HG03575 (cell line): ENCODE results near the gene MAVS.
A peak's percentile ranks its signal among the peaks of the same experiment; 100 is the strongest.
"Not testable (repeated sequence)": the region's sequence is repeated elsewhere in the genome, so short reads cannot be mapped to it uniquely, and the experiment has no call there.

Experiments used
- ATAC-seq: cut with Tn5 transposase; IDR thresholded peaks from one replicate; pipeline ENCODE4 v1.9.1; 2021; ENCODE audit not compliant: unreplicated experiment, insufficient number of reproducible peaks, low FRiP score; ENCODE audit errors: extremely low read depth

The MAVS gene

GRCh38 chr20:3813848-3814581, 32.6 kb upstream of the MAVS start:
- ATAC-seq: no peak

DNA sequence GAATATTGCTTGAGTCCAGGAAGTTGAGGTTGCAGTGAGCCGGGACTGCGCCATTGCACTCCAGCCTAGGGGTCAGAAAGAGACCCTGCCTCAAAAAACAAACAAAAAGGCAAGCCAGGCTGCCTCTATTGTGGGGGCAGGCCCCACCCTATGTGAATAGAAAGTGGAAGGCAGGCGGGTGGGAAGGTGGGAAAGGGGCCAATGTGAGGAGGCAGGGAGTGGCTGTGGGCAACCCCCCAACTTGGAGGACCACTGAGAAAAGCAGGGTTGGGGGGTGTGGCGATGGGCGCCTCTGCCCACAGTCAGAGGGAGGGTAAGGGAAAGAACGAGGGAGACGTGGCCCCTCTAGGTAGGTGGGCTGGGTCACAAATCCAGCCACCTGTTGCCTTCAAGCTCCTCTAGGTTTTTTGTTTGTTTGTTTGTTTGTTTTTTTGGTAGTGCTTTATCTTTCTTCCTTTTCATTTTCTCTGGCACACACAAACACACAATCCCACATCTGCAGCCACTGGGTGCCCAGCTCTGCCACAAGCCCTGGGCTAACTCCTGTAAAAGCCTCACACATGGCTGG, 31.6 kb upstream of the MAVS start:
- no peak for ATAC-seq

- ATAC-seq: no peak
Observed at GRCh38 chr20:3815703-3816315, 30.8 kb upstream of the MAVS start.

DNA sequence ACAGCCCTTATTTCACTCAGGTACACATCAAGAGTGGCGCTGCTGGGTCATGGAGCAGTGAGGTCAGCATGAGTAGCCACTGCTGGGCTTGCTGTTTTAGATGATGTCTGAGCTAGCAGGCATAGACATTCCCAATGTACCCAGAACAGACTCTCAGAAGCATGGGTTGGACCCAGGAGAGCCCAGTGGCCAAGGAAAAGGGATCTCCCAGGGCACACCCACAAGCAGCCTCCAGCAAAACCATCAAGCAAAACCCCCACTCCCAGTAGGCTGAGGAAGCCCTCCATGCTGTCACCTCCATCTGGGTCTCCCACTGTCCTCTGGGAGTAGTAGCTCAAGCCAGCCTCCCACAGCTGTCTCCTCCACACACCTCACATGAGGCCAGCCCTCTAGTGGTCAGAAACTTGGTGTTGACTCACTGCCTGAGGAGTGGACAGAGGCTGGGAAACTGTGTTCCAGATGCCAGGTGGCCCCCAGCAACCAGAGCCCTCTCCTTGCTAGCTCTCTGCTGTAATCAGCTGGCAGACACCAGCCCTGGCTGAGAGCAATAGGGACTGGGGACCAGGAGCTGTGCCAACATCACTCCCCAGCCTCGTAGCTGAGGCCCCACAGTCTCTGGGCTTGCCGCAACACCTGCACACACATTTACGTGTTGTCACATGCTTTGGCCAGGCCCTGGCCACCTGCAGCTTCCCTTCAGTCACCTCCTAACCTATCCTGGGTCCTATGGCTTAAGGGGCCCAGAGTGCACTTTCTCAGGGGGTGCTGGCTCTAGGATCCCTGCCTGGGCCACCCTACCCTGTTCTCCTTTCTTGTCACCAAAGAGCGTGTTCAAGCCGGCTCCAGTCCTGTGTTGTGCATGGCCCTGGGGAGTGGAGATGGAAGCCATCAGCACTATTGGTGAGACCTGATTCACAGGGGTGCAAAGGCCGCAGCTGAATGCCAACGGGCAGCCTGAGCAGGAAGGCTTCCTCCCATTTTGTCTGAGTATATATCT, 28.2 kb upstream of the MAVS start:
- ATAC-seq: no peak

DNA sequence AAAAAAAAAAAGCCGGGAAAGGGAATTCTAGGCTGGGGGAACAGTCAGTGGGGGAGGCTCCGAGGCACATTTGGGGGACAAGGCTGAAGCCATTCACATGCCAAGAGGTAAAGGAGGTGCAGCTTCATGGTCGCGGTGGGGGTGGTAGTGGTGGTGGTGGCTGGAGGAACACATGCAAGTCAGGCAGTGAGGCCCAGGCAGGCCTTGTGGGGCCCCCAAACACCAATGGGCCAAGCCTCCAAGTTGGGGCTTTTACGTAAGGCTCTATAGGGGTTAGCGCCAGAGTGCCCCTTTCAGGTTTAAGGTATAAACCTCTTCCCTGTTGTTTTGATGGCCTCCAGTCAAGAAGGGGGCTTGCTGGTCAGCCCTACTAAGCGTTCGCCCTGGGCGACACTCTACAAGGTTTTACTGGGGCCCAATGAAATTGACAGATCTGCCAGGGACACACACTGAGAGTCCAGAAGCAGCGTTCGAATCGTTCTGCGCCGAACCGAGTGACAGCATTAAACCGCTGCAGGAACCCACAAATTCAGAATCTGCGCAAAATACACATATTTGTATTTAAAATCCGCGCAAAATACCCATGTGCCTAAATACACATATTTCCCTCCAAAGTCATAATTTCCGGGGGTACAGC, 27.1 kb upstream of the MAVS start:
- ATAC-seq: no peak

DNA sequence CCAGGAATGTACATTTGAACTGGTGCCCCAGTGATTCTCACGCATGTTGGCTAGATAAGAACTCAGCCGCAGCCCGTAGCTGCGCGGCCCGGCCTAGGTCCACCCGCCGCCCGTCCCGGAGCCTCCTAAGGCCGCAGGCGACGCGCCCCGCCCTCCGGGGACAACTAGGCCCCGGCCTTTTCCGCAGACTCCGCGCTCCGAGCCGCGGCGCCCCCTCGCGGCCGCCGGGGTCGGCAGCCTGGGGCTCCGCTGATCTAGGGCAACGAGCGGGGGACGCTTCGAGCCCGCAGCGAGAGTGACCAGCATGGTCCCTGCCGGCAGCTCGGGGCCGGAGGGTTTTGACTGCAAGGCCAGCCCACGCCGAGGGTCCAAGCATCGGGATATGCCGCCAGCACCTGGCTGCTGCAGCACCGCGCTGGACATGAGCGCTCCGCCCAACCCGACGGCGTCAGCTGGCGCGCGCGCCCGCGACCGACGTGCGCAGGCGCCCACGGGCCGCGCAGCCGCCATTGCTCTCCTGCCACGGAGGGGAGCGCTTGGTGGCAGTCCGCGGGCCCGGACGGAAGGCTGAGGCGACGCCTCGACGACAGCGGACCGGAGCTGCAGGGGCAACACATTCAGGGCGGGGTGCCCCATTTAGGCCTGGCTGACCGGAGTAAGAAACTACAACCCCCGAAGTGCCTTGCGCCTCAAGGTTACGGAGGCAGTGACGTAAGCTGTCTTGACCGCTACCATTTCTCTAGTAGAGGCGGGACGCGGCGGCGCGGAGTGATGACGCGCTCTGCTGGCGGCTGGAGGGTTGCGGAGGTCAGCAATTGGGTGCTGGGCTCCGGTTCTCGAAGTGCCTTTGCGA, 26.4 kb upstream of the MAVS start, which contains the start of gene AP5S1:
Gene AP5S1 (plus strand): TSS at position 500 of the 853 bp plus-strand sequence. CDS start 1,571 bp downstream, outside the sequence.
- peak; percentile 52 for ATAC-seq

GRCh38 chr20:3820901-3821727, 25.5 kb upstream of the MAVS start:
- no peak for ATAC-seq

GRCh38 chr20:3821996-3822395, 24.6 kb upstream of the MAVS start:
- ATAC-seq: no peak

DNA sequence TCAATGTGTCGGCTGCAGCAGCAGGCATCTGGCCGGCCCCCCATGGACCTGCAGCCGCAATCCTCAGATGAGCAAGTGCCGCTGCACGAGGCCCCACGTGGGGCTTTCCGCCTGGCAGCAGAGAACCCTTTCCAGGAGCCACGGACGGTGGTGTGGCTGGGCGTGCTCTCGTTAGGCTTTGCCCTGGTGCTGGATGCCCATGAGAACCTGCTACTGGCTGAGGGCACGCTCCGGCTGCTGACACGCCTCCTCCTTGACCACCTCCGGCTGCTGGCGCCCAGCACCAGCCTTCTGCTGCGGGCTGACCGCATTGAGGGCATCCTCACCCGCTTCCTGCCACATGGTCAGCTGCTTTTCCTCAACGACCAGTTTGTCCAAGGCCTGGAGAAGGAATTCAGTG, 22.8 kb upstream of the MAVS start:
- no peak for ATAC-seq

DNA sequence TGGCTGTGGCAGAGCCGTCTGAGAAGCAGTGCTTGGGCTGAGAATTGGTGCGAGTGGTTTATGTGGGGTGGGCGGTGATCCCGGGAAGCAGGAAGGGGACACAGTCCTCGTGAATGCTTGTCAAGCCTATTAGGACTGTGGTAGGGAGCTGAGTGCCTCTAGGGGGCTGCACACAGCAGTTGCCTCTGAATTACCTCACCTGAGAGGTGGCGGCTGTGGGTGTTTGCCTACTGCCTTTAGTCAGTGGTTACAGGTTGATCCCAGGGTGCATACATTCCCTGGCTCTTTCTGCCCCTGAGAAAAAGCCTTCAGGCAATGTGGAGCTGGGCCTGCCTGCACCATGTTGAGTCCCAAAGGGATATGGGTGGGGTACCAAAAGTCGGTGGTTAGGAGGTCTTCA, 21.1 kb upstream of the MAVS start:
- no peak for ATAC-seq

DNA sequence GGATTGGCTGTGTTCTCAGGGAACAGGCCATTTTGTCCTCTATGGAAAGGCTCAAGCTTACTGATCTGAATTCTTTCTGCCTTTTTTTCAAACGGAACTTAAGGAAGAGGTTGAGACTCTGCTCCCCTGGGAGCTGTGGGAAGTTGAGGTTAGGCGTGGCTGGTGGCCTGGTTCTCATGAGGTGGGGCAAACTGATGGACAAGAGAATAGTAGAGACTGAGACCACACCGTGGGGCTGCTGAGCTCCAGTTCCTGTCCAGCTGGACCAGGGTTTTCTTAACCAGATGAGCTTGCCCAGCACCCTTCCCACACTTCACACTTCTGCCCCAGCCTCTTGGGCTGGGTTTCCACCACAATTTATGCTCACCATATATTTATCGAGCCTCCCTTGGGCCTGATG, 20.2 kb upstream of the MAVS start:
- no peak for ATAC-seq

- ATAC-seq: no peak
Observed at GRCh38 chr20:3828798-3829197, 17.8 kb upstream of the MAVS start.

- not testable (repeated sequence) for ATAC-seq
Observed at GRCh38 chr20:3829891-3830290, 16.7 kb upstream of the MAVS start.

DNA sequence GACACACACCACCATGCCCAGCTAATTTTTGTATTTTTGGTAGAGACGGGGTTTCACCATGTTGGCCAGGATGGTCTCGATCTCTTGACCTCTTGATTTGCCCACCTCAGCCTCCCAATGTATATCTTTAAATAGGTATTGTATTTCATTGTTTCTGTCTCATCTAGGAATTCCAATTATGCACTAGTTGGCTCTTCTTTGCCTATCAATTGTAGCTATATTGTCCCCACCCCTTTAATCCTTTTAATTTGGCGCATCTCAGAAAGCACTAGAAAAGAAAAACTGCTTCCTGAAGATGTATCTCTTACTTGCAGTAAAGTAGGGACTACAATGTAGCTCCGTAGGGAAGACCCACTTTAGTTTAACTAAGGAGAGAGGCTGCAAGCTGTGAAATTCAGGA, 10.5 kb upstream of the MAVS start:
- ATAC-seq: no peak

DNA sequence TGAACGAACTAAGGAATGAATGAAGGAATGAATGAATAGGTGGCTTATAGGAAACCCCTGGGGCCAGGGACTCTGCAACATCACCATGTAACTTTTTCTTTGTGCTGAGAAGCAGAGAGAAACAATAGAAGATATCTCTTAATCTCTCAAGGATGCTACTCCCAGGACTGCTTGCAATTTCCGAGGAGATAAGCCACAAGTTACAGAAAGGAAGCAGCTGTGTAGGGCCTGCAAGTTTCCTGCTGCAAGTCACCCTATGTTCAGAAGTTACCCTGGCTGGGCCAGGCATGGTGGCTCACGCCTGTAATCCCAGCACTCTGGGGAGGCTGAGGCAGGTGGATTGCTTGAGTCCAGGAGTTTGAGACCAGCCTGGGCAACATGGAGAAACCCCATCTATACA, 7.3 kb upstream of the MAVS start:
- ATAC-seq: no peak

DNA sequence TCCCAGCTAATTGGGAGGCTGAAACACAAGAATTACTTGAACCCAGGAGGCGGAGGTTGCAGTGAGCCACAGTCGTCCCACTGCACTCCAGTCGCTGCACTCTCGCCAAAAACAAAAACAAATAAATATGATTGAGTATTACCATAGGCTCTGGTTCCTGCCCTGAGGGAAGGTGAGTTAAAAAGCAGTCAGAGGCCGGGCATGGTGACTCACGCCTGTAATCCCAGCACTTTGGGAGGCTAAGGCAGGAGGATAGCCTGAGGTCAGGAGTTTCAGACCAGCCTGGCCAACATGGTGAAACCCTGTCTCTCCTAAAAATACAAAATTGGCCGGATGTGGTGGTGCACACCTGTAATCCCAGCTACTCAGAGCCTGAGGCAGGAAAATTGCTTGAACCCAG, 6.4 kb upstream of the MAVS start:
- not testable (repeated sequence) for ATAC-seq

- ATAC-seq: no peak
Observed at GRCh38 chr20:3842348-3842930, 4.2 kb upstream of the MAVS start.
